ENCODE measurements around the gene MYO7B. TPM values are rescaled to one million over a fixed set of nuclear protein-coding genes. Genes with fewer than 3 reads are reported as not detected.
A peak's percentile ranks its signal among the peaks of the same experiment; 100 is the strongest.

MYO7B gene
- total and polyA plus RNA-seq, 10 donors: 32.3 to 165 (median 52.9) TPM

DNA sequence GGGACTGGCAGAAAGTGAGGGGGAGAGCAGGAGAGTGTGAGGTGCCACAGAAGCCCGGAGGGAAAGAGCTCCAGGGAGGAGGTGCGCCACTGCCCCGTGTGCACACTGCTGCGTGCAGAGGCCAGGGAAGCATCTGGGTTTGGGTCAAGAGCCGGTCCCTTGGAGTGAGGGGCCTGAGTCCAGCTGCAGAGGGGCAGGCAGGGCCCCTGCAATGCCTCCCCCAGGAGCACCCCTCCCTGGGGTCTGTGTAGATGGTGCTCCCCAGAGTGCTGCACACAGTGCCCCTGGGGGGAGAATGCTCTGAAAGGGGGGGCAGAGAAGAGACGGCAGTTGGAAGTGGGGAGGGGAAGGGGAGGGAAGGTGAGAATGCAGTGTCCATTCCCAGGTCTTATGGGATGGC, 143.5 kb downstream of the MYO7B start:
- Histone ChIP-seq H3K4me1 (peaks cover 4 to 59% (median 32%) of the 10 kb centered on the region in 6 donors), H3K27me3 (replicated peaks in 1 of 7) (peaks cover 0 to 48% (median 18%) of the 10 kb centered on the region in 7 donors), H3K9me3 (no peaks in the 10 kb centered on the region), H3K27ac (no peak overlapping the region), H3K4me3 (no peak overlapping the region), H3K36me3 (no peaks in the 10 kb centered on the region)
- WGBS, 5 donors: 81 to 94% (median 88%) methylated on average over 6 of the region's 6 CpGs
- intact Hi-C loops (cut with DNase I; ENCODE audit: low total_unique reads): no loop called here
- no peak for DNase-seq
- TF ChIP-seq POLR2AphosphoS5 (IDR thresholded peaks at IDR 0.05) (no peak), POLR2A (IDR thresholded peaks at IDR 0.05) (no peak)
- TF ChIP-seq, protein P1, sequence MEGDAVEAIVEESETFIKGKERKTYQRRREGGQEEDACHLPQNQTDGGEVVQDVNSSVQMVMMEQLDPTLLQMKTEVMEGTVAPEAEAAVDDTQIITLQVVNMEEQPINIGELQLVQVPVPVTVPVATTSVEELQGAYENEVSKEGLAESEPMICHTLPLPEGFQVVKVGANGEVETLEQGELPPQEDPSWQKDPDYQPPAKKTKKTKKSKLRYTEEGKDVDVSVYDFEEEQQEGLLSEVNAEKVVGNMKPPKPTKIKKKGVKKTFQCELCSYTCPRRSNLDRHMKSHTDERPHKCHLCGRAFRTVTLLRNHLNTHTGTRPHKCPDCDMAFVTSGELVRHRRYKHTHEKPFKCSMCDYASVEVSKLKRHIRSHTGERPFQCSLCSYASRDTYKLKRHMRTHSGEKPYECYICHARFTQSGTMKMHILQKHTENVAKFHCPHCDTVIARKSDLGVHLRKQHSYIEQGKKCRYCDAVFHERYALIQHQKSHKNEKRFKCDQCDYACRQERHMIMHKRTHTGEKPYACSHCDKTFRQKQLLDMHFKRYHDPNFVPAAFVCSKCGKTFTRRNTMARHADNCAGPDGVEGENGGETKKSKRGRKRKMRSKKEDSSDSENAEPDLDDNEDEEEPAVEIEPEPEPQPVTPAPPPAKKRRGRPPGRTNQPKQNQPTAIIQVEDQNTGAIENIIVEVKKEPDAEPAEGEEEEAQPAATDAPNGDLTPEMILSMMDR (IDR thresholded peaks at IDR 0.05 in 8 of 11, conservative IDR thresholded peaks at IDR 0.05 in 3 of 11): no peak

DNA sequence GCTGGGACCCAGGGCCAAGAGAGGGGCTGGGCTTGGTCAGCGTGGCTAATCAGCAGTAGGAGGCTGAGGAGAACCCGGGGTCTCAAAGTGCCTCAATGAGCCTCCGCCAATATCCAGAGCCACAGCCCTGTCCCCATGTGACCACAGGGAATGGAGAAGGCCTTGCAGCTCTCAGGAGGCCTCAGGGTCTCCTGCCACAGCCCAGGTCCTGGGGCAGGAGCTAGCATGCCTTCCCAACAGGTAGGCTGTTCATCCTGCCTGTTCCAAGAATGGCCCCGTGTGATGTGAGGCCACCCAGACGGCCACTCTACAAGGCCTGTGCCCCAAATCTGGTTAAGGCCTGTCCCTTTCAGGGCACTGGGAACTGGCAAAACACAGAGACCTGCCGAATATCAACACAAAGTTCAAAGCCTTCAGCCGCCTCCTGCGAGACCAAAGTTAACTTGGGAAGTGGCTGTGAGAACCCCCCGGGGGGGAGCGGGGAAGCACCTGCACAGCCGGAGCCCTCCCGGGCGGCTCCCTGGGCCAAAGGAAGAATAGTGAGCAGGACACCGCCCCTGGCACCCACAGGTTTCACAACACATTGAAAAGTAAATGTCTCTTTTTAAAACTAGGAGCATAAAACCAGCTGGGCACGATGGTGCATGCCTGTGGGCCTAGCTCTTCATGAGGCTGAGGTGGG, 144.3 kb downstream of the MYO7B start:
- Histone ChIP-seq H3K9me3 (no peaks in the 10 kb centered on the region), H3K27me3 (replicated peaks in 1 of 7) (peaks cover 0 to 40% (median 10%) of the 10 kb centered on the region in 7 donors), H3K36me3 (no peaks in the 10 kb centered on the region), H3K4me1 (peaks cover 0 to 52% (median 25%) of the 10 kb centered on the region in 6 donors), H3K4me3 (no peak overlapping the region), H3K27ac (no peak overlapping the region)
- WGBS, 5 donors: 79 to 91% (median 87%) methylated on average over 12 to 15 of the region's 15 CpGs
- TF ChIP-seq, protein P1 (IDR thresholded peaks at IDR 0.05 in 8 of 11, conservative IDR thresholded peaks at IDR 0.05 in 3 of 11): no peak
- no peak for TF ChIP-seq POLR2AphosphoS5 (IDR thresholded peaks at IDR 0.05)
- TF ChIP-seq POLR2A (IDR thresholded peaks at IDR 0.05): no peak
- no peak for DNase-seq
- intact Hi-C loops (cut with DNase I; ENCODE audit: low total_unique reads): no loop called here

DNA sequence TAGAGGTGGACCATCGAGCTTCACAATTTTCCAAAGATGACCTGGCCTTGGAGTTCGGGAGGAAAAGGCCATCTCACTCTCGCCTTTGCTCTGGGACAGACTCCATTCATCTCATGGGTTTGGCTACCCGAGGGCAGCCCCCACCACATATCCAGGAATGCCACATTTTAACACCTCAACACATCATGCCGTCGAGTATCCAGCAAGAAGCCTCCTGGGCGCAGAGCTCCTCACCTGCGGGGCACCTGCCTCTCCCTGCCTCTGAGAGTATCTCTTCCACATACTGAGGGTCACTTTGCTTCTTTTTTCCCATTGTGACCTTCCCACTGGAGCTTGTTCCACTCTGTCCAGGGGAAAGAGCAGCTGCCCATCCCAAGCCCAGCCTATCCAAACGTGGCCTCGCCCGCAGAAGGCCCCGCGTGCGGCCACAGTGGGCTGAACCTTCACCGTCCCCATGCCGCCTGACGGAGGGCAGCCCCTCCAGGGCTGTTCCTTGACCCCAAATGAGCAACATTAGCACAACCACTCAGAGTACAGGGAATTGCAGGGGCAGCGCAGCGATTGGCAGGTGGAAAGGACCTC, 145.3 kb downstream of the MYO7B start:
- Histone ChIP-seq H3K4me1 (peaks cover 0 to 44% (median 18%) of the 10 kb centered on the region in 6 donors), H3K27me3 (replicated peaks in 1 of 7) (peaks cover 0 to 30% (median 3%) of the 10 kb centered on the region in 7 donors), H3K4me3 (peak overlapping the region in 2 of 8 donors; percentile 21 to 43), H3K9me3 (no peaks in the 10 kb centered on the region), H3K27ac (peak overlapping the region in 5 of 8 donors; percentile 19 to 52 (median 25)), H3K36me3 (no peaks in the 10 kb centered on the region)
- no peak for DNase-seq
- no peak for TF ChIP-seq POLR2A (IDR thresholded peaks at IDR 0.05)
- intact Hi-C loops (cut with DNase I; ENCODE audit: low total_unique reads): no loop called here
- WGBS, 5 donors: 74 to 86% (median 78%) methylated on average over 14 to 19 of the region's 19 CpGs

DNA sequence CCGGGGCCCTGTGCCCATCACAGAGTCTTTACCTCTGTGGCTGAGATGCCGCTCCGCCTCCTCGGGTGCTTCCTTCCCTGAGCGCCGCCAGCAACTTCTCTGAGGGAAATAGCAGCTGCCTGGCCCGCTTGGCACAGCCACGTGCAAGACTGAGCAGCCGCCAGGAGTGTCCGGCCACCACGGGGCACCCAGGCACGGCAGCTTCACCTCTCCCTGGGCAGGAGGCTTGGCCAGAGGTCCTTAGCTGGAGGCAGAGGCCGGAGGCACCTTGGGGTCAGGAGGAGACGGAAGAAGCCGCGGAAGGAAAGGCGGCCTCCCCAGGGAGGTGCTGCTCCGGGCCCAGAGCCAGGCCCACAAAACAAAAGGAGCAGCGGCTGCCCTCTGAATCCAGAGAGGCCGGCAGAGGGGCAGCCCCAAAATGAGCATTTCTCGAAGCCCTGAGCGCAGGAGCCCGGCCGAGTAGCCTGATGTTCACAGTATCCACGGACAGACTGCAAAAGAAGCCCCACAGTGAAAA, 145.9 kb downstream of the MYO7B start:
- Histone ChIP-seq H3K9me3 (no peaks in the 10 kb centered on the region), H3K27ac (peak overlapping the region in 5 of 8 donors; percentile 19 to 52 (median 25)), H3K4me3 (peak overlapping the region in 2 of 8 donors; percentile 21 to 43), H3K27me3 (replicated peaks in 1 of 7) (peaks cover 0 to 25% (median 0%) of the 10 kb centered on the region in 7 donors), H3K36me3 (no peaks in the 10 kb centered on the region), H3K4me1 (peaks cover 0 to 39% (median 15%) of the 10 kb centered on the region in 6 donors)
- 29 to 57% (median 38%) methylated on average over 12 to 25 of the region's 25 CpGs for WGBS, 5 donors
- intact Hi-C loops (cut with DNase I; ENCODE audit: low total_unique reads): no loop called here
- peak; percentile 82 for DNase-seq
- TF ChIP-seq, protein P1 (IDR thresholded peaks at IDR 0.05 in 8 of 11, conservative IDR thresholded peaks at IDR 0.05 in 3 of 11): no peak
- peak in 2 of 3 donors; percentile 59 to 63 for TF ChIP-seq POLR2AphosphoS5 (IDR thresholded peaks at IDR 0.05)
